ENCODE results near the gene NAGA.

GRCh38 chr22:42076764-42077485 lies 6.3 kb upstream of the NAGA start:
- TF ChIP-seq POLR2A (IDR thresholded peaks at IDR 0.05), result no peak
- TF ChIP-seq, protein P1, sequence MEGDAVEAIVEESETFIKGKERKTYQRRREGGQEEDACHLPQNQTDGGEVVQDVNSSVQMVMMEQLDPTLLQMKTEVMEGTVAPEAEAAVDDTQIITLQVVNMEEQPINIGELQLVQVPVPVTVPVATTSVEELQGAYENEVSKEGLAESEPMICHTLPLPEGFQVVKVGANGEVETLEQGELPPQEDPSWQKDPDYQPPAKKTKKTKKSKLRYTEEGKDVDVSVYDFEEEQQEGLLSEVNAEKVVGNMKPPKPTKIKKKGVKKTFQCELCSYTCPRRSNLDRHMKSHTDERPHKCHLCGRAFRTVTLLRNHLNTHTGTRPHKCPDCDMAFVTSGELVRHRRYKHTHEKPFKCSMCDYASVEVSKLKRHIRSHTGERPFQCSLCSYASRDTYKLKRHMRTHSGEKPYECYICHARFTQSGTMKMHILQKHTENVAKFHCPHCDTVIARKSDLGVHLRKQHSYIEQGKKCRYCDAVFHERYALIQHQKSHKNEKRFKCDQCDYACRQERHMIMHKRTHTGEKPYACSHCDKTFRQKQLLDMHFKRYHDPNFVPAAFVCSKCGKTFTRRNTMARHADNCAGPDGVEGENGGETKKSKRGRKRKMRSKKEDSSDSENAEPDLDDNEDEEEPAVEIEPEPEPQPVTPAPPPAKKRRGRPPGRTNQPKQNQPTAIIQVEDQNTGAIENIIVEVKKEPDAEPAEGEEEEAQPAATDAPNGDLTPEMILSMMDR (IDR thresholded peaks at IDR 0.05), result no peak

All from adrenal gland (tissue), 5 donors.